ENCODE measurements around the gene SMOC2. TPM values are rescaled to one million over a fixed set of nuclear protein-coding genes. Genes with fewer than 3 reads are reported as not detected.

The SMOC2 gene
- total and polyA plus RNA-seq, 4 experiments from 2014 or later: not detected

GRCh38 chr6:168577496-168577895, 136.5 kb downstream of the SMOC2 start:
- CTCF ChIA-PET (ENCODE audit: partially characterized antibody): no interaction called here
- Mint-ChIP-seq H3K9me3 (peaks cover 0 to 2% (median 0%) of the 10 kb centered on the region in 8 donors), H3K4me3 (no peak overlapping the region), H3K27me3 (no peaks in the 10 kb centered on the region), H3K4me1 (no peaks in the 10 kb centered on the region), H3K36me3 (no peaks in the 10 kb centered on the region), H3K27ac (no peak overlapping the region)
- H3K27me3 ChIP-seq (ENCODE audit: insufficient read depth, low read length): no peaks in the 10 kb centered on the region
- intact Hi-C loops (cut with micrococcal nuclease): no loop called here
- H3K36me3 ChIP-seq (ENCODE audit: insufficient read depth, low read length): no peaks in the 10 kb centered on the region
- H3K27ac ChIP-seq (ENCODE audit: low read depth, low read length): no peak overlapping the region
- no peak for DNase-seq
- no peaks in the 10 kb centered on the region for H3K9me3 ChIP-seq (ENCODE audit: control insufficient read depth in 1 of 2, low read length in 2 of 2)
- no peak overlapping the region for H3K4me3 ChIP-seq (ENCODE audit: low read length in 2 of 2)
- H3K4me1 ChIP-seq (ENCODE audit: insufficient read depth, low read length): no peaks in the 10 kb centered on the region
- POLR2A ChIA-PET (ENCODE audit: partially characterized antibody): no interaction called here

GRCh38 chr6:168578036-168578435, 137.1 kb downstream of the SMOC2 start:
- no peak overlapping the region for H3K4me3 ChIP-seq (ENCODE audit: low read length in 2 of 2)
- intact Hi-C loops (cut with micrococcal nuclease): no loop called here
- no peaks in the 10 kb centered on the region for H3K27me3 ChIP-seq (ENCODE audit: insufficient read depth, low read length)
- no peaks in the 10 kb centered on the region for H3K27me3 Mint-ChIP-seq
- no peak for DNase-seq
- H3K4me1 ChIP-seq (ENCODE audit: insufficient read depth, low read length): no peaks in the 10 kb centered on the region
- CTCF ChIA-PET (ENCODE audit: partially characterized antibody): no interaction called here
- H3K9me3 ChIP-seq (ENCODE audit: control insufficient read depth in 1 of 2, low read length in 2 of 2): no peaks in the 10 kb centered on the region
- H3K4me3 Mint-ChIP-seq: no peak overlapping the region
- no peaks in the 10 kb centered on the region for H3K36me3 ChIP-seq (ENCODE audit: insufficient read depth, low read length)
- no peaks in the 10 kb centered on the region for H3K4me1 Mint-ChIP-seq
- H3K27ac Mint-ChIP-seq: no peak overlapping the region
- H3K9me3 Mint-ChIP-seq: peaks cover 0 to 2% (median 0%) of the 10 kb centered on the region in 8 donors
- H3K36me3 Mint-ChIP-seq: no peaks in the 10 kb centered on the region
- no peak overlapping the region for H3K27ac ChIP-seq (ENCODE audit: low read depth, low read length)
- POLR2A ChIA-PET (ENCODE audit: partially characterized antibody): no interaction called here

- H3K4me1 Mint-ChIP-seq: no peaks in the 10 kb centered on the region
- H3K4me1 ChIP-seq (ENCODE audit: insufficient read depth, low read length): no peaks in the 10 kb centered on the region
- peaks cover 0 to 2% (median 0%) of the 10 kb centered on the region in 8 donors for H3K9me3 Mint-ChIP-seq
- ChIA-PET CTCF (ENCODE audit: partially characterized antibody) (no interaction called here), POLR2A (ENCODE audit: partially characterized antibody) (no interaction called here)
- no peaks in the 10 kb centered on the region for H3K27me3 Mint-ChIP-seq
- H3K4me3 Mint-ChIP-seq: no peak overlapping the region
- no peaks in the 10 kb centered on the region for H3K36me3 ChIP-seq (ENCODE audit: insufficient read depth, low read length)
- H3K4me3 ChIP-seq (ENCODE audit: low read length in 2 of 2): no peak overlapping the region
- no peaks in the 10 kb centered on the region for H3K36me3 Mint-ChIP-seq
- H3K9me3 ChIP-seq (ENCODE audit: control insufficient read depth in 1 of 2, low read length in 2 of 2): no peaks in the 10 kb centered on the region
- no peak overlapping the region for H3K27ac Mint-ChIP-seq
- H3K27ac ChIP-seq (ENCODE audit: low read depth, low read length): no peak overlapping the region
- no peak for DNase-seq
- intact Hi-C loops (cut with micrococcal nuclease): no loop called here
- H3K27me3 ChIP-seq (ENCODE audit: insufficient read depth, low read length): no peaks in the 10 kb centered on the region
Observed at GRCh38 chr6:168581236-168581635, 140.3 kb downstream of the SMOC2 start.

GRCh38 chr6:168581706-168582105, 140.7 kb downstream of the SMOC2 start:
- ChIA-PET POLR2A (ENCODE audit: partially characterized antibody) (no interaction called here), CTCF (ENCODE audit: partially characterized antibody) (no interaction called here)
- Histone ChIP-seq H3K27ac (ENCODE audit: low read depth, low read length) (no peak overlapping the region), H3K9me3 (ENCODE audit: control insufficient read depth in 1 of 2, low read length in 2 of 2) (no peaks in the 10 kb centered on the region), H3K4me1 (ENCODE audit: insufficient read depth, low read length) (no peaks in the 10 kb centered on the region), H3K36me3 (ENCODE audit: insufficient read depth, low read length) (no peaks in the 10 kb centered on the region), H3K4me3 (ENCODE audit: low read length in 2 of 2) (no peak overlapping the region), H3K27me3 (ENCODE audit: insufficient read depth, low read length) (no peaks in the 10 kb centered on the region)
- Mint-ChIP-seq H3K4me3 (no peak overlapping the region), H3K4me1 (no peaks in the 10 kb centered on the region), H3K9me3 (peaks cover 0 to 2% (median 0%) of the 10 kb centered on the region in 8 donors), H3K36me3 (no peaks in the 10 kb centered on the region), H3K27me3 (no peaks in the 10 kb centered on the region), H3K27ac (no peak overlapping the region)
- intact Hi-C loops (cut with micrococcal nuclease): no loop called here
- DNase-seq: no peak

GRCh38 chr6:168582571-168582981, 141.6 kb downstream of the SMOC2 start:
- Histone ChIP-seq H3K9me3 (ENCODE audit: control insufficient read depth in 1 of 2, low read length in 2 of 2) (no peaks in the 10 kb centered on the region), H3K27me3 (ENCODE audit: insufficient read depth, low read length) (no peaks in the 10 kb centered on the region), H3K27ac (ENCODE audit: low read depth, low read length) (no peak overlapping the region), H3K36me3 (ENCODE audit: insufficient read depth, low read length) (no peaks in the 10 kb centered on the region), H3K4me1 (ENCODE audit: insufficient read depth, low read length) (no peaks in the 10 kb centered on the region), H3K4me3 (ENCODE audit: low read length in 2 of 2) (no peak overlapping the region)
- Mint-ChIP-seq H3K4me1 (no peaks in the 10 kb centered on the region), H3K4me3 (no peak overlapping the region), H3K27me3 (peaks cover 0 to 2% of the 10 kb centered on the region in 2 donors), H3K9me3 (peaks cover 0 to 2% (median 0%) of the 10 kb centered on the region in 8 donors), H3K36me3 (no peaks in the 10 kb centered on the region), H3K27ac (no peak overlapping the region)
- ChIA-PET POLR2A (ENCODE audit: partially characterized antibody) (no interaction called here), CTCF (ENCODE audit: partially characterized antibody) (no interaction called here)
- intact Hi-C loops (cut with micrococcal nuclease): no loop called here
- no peak for DNase-seq

- no peaks in the 10 kb centered on the region for H3K36me3 ChIP-seq (ENCODE audit: insufficient read depth, low read length)
- no peak overlapping the region for H3K27ac ChIP-seq (ENCODE audit: low read depth, low read length)
- no peak overlapping the region for H3K4me3 Mint-ChIP-seq
- POLR2A ChIA-PET (ENCODE audit: partially characterized antibody): no interaction called here
- no peaks in the 10 kb centered on the region for H3K27me3 ChIP-seq (ENCODE audit: insufficient read depth, low read length)
- no peak overlapping the region for H3K27ac Mint-ChIP-seq
- DNase-seq: no peak
- no peaks in the 10 kb centered on the region for H3K36me3 Mint-ChIP-seq
- no peaks in the 10 kb centered on the region for H3K4me1 ChIP-seq (ENCODE audit: insufficient read depth, low read length)
- intact Hi-C loops (cut with micrococcal nuclease): no loop called here
- H3K9me3 Mint-ChIP-seq: peaks cover 0 to 2% (median 0%) of the 10 kb centered on the region in 8 donors
- H3K27me3 Mint-ChIP-seq: peaks cover 0 to 2% of the 10 kb centered on the region in 2 donors
- H3K4me3 ChIP-seq (ENCODE audit: low read length in 2 of 2): no peak overlapping the region
- CTCF ChIA-PET (ENCODE audit: partially characterized antibody): no interaction called here
- no peaks in the 10 kb centered on the region for H3K9me3 ChIP-seq (ENCODE audit: control insufficient read depth in 1 of 2, low read length in 2 of 2)
- no peaks in the 10 kb centered on the region for H3K4me1 Mint-ChIP-seq
Observed at GRCh38 chr6:168583126-168583525, 142.1 kb downstream of the SMOC2 start.

- H3K4me3 Mint-ChIP-seq: no peak overlapping the region
- H3K4me1 Mint-ChIP-seq: no peaks in the 10 kb centered on the region
- no peak for DNase-seq
- Histone ChIP-seq H3K27me3 (ENCODE audit: insufficient read depth, low read length) (no peaks in the 10 kb centered on the region), H3K4me3 (ENCODE audit: low read length in 2 of 2) (no peak overlapping the region), H3K9me3 (ENCODE audit: control insufficient read depth in 1 of 2, low read length in 2 of 2) (no peaks in the 10 kb centered on the region), H3K27ac (ENCODE audit: low read depth, low read length) (no peak overlapping the region), H3K36me3 (ENCODE audit: insufficient read depth, low read length) (no peaks in the 10 kb centered on the region), H3K4me1 (ENCODE audit: insufficient read depth, low read length) (no peaks in the 10 kb centered on the region)
- no peak overlapping the region for H3K27ac Mint-ChIP-seq
- peaks cover 0 to 2% (median 0%) of the 10 kb centered on the region in 8 donors for H3K9me3 Mint-ChIP-seq
- no peaks in the 10 kb centered on the region for H3K36me3 Mint-ChIP-seq
- H3K27me3 Mint-ChIP-seq: peaks cover 0 to 2% of the 10 kb centered on the region in 2 donors
- ChIA-PET POLR2A (ENCODE audit: partially characterized antibody) (no interaction called here), CTCF (ENCODE audit: partially characterized antibody) (no interaction called here)
- intact Hi-C loops (cut with micrococcal nuclease): no loop called here
Observed at GRCh38 chr6:168583821-168584220, 142.8 kb downstream of the SMOC2 start.

GRCh38 chr6:168584249-168584648, 143.3 kb downstream of the SMOC2 start:
- H3K27me3 ChIP-seq (ENCODE audit: insufficient read depth, low read length): no peaks in the 10 kb centered on the region
- H3K4me1 ChIP-seq (ENCODE audit: insufficient read depth, low read length): no peaks in the 10 kb centered on the region
- Mint-ChIP-seq H3K9me3 (peaks cover 0 to 2% (median 0%) of the 10 kb centered on the region in 8 donors), H3K4me1 (no peaks in the 10 kb centered on the region), H3K4me3 (no peak overlapping the region), H3K27me3 (peaks cover 0 to 2% of the 10 kb centered on the region in 2 donors), H3K36me3 (no peaks in the 10 kb centered on the region), H3K27ac (no peak overlapping the region)
- no peaks in the 10 kb centered on the region for H3K36me3 ChIP-seq (ENCODE audit: insufficient read depth, low read length)
- H3K9me3 ChIP-seq (ENCODE audit: control insufficient read depth in 1 of 2, low read length in 2 of 2): no peaks in the 10 kb centered on the region
- H3K27ac ChIP-seq (ENCODE audit: low read depth, low read length): no peak overlapping the region
- ChIA-PET POLR2A (ENCODE audit: partially characterized antibody) (no interaction called here), CTCF (ENCODE audit: partially characterized antibody) (no interaction called here)
- H3K4me3 ChIP-seq (ENCODE audit: low read length in 2 of 2): no peak overlapping the region
- intact Hi-C loops (cut with micrococcal nuclease): no loop called here
- no peak for DNase-seq
